ENCODE data around the gene CDHR5.
A peak's percentile ranks its signal among the peaks of the same experiment; 100 is the strongest.
"Not testable (repeated sequence)": the region's sequence is repeated elsewhere in the genome, so short reads cannot be mapped to it uniquely, and the experiment has no call there.

CDHR5 gene

DNA sequence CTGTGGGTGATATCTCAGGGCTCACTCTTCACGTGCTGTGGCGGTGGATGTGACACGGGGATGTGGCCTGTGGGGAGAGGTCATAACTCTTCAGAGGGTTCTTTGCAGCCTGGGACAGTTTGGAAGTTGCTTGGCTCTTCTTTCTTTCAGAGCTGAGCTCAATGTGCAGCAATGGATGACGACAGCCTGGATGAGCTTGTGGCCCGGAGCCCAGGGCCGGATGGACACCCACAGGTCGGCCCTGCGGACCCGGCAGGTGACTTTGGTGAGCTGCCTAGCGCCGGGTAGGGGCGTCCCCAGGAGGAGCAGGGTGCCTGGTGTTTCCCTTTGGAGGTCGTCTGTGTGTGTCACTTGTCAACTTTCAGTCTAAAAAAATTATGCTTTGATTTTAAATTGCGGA lies 43.4 kb downstream of the CDHR5 start:
- DNase-seq = no peak

DNA sequence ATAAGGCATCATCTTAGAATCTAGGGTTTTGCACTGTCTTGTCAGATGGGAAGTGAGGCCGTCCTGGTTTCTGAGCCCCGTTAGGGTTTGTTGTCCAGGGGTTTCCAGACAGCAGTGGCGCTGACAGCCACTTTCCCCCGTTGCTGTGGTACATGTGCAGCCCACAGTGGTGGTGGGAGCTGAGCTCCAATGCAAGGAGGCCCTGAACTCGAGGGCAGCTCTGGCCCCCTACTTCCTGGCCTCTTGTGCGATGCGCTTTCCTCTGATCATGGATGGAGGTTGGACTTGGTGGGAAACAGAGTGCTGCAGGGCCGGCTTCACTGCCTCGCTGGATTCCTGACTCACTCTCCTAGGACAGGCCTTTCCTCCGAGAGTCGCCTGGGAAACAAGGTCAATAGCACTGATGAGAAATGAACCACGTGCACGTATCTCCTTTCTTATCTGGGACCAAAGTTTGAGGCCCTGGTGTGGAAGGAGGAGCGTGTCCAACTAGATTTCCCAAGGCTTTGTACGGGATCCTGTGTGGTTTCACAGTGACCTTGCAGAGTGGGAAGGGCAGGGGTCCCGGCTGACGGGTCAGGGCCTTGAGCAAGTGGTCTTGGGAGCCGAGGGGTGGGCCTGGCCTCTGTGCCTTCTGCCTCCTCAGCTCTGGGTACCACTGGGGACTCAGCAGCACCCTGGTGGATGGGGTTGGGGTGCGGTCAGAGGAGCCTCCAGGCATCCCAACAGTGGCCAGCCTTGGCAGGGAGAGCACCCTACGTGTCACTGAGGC lies 44.7 kb downstream of the CDHR5 start:
- no peak for DNase-seq

DNA sequence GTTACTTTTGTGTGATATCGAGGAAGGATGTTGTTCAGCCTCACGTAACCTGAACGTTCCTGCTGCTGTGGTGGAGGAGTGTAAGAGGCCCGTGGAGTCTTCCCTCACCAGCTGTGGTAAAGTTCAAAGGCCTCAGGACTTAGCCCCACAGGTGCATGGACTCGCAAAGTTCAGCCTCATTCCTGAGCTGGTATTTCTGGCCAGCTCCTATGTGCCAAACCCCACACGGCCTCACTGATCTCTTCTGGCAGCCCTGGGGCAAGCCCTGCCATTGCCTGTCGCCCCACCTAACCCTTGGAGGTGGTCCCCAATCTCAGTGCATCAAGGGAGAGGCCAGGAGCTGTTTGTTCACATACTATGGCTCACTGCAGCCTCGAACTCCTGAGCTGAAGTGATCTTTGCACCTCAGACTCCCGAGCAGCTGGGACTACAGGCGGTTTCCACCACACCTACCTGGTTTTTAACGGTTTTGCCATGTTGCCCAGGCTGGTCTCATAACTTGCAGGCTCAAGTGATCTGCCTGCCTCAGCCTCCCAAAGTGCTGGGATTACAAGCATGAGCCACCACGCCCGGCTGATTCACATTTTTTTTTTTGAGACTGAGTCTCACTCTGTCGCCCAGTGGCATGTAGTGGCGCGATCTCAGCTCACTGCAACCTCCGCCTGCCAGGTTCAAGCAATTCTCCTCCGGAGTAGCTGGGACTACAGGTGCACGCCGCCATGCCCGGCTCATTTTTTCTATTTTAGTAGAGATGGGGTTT lies 46.3 kb downstream of the CDHR5 start:
- DNase-seq = no peak

DNA sequence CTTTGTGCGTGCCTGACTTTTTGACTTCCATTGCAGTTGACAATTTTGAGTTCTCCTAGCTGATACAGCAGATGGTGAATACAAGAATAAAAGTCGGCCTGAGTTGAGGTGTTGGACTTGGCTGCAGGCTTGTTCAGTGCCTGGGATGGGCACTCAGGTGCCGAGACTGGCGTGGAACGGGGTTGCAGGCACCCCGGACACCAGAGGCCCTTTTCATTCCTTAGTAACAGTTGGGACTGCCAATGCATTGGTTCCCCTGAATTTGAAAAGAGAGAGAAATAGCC lies 47.2 kb downstream of the CDHR5 start:
- no peak for DNase-seq

DNA sequence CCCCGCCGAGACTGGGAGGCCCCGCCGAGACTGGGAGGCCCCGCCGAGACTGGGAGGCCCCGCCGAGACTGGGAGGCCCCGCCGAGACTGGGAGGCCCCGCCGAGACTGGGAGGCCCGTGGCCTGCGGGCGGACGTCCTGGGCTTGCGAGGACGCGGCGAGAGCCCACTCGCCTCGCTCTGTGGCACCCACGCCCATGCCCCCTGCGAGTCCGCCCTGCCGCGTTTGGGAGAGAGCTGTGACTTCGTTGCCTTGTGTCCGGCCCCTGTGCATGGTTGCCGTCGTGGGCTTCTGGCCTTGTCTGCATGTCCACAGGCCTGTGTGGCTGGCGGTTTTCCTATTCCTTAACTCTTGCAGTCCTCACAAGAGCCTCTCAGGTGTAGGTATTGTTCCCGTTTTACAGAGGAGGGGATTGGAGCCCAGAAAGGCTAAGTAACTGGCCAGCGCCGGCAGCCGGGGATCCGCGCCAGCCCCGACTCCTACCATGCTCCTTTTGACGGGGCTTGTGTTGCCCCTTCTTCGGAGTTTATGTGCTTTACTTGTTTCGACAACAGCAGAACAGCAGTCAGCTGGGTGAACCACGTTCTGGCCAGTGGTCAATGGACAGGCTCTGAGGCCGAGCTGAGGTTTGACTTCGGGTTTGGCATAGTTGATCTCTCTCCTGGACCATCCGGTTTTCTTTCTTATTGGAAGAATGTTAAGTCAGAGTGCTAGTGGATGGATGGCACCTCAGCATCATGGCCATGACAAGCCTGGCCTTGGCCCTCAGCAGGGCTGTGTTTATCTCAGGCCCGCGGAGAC lies 47.7 kb downstream of the CDHR5 start:
- DNase-seq = no peak

DNA sequence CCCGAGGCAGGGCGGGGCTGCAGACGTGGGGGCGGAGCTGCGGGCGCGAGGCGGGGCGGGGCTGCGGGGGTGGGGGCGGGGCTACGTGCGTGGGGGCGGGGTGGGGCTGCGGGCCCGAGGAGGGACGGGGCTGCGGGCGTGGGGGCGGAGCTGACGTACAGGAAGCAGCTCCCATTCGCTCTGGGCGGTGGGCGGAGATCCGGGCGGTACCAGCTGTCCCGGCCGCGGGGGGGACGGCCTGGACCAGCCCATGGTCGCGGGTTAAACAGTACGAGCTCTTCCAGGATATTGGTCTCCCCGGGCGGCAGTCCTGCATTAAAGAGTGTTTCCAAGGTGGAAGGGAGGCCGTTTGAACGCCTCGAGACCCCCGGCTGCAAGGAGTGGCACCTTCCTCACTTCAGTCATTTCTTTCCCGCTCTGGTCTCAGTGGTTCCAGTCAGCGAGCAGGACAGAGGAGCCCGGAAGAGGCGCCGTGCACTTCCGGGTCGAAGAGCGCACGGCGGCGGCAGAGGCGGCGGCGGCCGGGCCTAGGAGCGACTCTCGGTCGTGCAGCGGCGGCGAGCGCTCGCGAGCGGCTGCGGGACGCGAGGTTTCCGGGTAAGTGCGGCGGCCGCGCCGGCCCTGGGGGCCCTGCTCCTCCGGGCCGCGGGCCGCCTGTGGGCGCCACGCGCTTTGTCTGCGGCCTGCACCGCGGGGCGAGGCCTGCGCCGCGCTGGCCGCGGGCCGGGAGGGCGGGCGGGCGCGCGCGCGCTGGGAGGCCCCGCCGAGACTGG lies 48.6 kb downstream of the CDHR5 start, which contains the start of gene PHRF1:
TSS of gene PHRF1 (plus strand) at position 475 of the 773 bp plus-strand sequence. CDS start 5,043 bp downstream, outside the sequence.
- DNase-seq = peak; percentile 93

DNA sequence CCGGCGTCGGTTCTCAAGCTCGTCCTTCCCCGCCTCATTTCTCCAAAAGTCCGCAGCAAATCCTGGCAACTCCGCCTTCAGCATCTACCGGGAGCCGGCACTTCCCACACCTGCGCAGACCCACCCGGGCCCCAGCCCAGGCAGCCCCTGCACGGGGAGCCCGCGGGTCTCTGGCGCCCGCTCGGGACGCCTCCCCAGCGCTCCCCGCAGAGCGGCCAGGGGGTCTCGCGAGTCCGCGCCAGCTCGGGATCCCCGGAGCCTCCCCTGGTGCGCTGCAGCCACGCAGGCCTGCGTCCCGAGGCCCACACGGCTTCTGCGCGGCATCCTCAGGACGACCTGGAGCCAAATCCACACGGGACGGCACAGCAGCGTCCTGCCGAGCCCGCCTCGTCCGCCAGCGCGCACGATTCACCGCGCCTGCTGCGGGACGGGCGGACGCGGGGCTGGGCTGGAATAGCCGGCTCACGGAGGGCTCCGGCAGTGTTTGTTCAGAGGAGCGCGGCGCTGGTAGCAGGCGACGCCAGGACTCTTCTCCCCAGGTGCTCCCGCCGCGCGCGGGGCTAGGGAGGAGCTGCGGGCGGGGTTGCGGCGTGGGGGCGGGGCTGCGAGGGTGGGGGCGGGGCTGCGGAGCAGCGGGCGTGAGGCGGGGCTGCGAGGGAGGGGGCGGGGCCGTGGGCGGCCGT lies 49.3 kb downstream of the CDHR5 start:
- DNase-seq = peak; percentile 90

DNA sequence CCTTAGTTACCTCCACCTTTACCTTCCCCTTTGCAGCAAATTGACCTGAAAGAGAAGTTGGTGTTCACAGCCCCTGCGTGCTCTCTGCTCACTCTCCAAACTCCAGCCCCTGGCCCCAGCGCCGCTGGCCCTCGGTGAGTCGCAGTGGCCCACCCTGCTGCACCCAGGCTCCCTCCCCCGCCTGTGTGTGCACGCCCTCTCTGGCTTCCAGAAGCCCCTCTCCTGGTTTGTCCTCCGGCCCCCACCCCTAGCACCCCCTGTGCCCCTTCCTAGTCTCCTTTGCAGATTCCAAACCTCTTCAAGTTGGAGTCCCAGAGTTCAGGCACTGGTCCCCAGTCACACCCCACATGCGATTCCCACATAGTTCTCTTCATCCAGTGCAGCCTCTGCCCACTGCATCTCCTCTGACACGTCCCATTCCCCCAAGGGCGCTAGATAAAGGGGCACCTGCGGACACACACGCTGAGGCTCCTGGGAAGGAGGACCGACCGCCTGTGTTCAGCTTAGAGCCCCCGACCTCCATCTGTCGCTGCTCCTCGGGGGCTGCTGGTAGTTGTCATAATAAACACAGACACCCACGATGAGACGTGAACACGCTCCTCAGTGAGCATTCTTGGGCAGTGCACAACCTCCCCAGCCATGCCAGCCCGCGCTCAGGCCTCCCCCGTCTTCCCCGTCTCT lies 50.0 kb downstream of the CDHR5 start:
- no peak for DNase-seq

DNA sequence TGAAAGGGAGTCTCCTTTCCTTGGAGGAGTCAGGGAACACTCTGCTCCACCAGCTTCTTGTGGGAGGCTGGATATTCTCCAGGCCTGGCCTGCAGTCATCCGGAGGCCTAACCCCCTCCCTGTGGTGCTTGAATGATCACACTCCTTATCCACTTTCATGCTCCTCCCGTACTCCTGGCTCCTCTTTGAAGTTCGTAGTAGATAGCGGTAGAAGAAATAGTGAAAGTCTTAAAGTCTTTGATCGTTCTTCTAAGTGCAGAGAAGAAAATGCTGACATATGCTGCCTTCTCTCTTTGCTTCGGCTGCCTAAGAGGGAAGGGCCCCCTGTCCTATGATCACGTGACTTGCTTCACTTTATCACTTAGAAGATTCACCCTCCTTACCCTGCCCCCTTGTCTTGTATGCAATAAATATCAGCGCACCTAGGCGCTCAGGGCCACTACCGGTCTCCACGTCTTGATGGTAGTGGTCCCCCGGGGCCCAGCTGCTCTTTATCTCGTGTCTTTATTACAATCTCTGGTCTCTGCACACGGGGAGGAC lies 50.7 kb downstream of the CDHR5 start:
- not testable (repeated sequence) for DNase-seq

DNA sequence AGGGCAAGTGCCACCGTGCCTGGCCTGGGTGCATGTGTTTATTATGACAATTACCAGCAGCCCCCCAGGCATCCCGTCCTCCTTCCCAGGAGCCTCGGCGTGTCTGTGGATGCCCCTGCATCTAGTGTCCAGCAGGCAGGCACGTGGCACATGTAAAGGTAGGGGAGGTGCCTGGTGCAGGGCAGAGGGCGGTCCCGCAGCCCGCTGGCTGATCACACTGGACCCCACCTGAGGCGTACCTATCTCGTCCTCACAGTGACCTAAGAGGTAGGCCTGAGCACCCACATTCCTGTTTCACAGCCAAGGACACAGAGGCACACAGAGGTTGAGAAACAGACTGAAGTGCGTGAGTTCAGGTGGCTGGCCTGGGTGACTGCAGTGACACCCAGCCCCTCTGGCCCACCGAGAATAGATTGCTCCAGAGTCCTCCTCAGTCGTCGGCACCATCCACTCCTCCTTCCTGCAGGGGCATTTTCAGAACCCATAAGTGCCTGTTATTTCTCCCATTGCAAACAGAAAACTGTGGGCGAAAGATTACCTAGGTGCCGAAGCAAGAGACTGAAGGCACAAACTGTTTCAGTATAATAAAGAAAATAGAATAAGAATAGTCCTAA lies 51.5 kb downstream of the CDHR5 start:
- DNase-seq = no peak

DNA sequence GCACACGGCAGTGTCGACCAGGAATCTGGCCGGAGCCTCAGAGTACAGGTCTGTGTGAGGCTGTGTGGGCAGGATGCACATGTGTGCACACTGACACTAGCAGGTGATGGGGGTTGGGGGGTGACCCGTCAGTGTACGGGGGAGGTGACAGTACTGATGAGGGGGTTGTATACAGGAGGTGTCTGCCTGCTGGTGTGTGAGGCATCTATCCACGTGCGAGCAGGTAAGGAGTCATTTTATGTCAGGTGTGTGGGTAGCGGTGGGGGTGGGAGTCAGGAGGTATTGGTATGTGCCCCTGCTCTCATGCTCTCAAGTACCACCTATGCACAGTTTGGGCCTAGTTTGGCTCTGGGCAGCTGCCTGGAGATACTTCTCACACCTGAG lies 53.0 kb downstream of the CDHR5 start:
- no peak for DNase-seq

DNA sequence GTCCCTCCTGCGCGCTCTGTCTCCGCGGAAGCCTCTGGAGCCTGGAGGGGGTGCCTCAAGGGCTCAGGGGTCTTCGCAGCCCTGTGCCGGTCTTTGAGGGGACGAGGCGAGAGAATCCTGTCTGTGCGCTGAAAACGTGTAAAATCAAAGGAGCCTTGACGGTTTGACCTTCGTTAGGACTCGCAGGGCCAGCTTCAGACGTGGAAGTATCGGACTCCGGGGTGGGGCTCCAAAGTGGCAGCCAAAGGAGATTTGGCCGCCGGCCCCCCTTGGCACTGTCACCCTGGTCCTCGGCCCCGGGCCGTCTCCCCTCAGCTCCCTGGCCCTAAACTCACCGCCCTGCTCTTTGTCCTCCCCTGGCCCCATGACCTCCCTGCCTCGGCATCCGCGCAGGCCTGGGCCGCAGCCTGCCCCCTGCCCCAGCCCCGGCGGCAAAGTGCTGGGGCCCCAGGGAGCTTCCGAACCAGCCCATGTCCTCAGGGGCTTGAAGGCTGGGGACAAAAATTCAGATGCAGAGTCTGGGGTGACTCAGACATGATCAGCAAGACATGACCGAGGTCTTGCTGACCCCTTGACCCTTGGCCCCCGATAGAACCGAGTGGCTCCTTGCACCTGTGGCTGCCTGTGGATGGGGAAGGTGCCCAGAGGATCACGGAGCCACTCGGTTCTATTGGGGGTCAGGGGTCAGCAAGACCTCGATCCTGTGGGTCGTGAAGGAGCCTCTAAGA lies 55.4 kb downstream of the CDHR5 start:
- DNase-seq = no peak

DNA sequence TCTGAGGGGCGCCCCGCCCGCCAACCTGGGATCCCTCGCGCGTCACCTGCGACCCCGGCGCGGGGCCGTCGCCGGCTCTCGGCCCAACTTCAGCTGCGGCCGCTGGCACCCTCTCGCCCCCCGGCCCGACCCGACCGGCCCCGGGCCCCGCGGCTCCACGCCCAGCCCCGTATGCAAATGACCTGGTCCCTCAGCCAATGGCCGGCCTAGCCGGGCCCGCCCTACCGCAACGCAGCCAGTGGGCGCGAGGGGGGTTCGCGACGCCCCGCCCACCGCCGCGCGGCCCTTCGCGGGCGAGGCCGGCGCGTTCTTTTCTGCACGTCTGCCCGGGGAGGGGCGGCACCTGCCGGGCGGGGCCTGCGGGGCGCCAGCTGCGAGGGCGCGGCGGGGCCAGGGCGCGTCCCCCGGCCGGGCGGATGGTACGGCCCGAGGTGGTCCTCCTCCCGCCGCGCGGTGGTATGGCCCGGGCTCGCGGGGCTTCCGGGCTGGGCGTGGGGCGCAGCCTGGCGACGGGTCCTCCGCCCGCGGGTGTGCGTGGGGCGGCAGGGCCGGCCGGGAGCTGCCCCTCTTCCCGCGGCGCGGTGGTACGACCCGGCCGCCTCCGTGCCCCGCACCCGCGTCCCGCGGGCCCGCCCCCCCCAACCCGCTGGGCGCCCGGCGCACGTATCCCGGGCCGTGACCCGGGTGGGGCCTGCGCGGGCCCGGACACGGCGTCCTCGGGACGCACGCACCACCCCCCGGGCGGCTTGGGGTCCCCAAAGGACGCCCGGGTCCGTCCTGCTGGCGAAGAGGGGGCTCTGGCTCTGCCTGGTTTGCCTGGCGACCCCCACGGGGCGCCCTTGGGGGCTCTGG lies 56.2 kb downstream of the CDHR5 start:
- peak; percentile 93 for DNase-seq

DNA sequence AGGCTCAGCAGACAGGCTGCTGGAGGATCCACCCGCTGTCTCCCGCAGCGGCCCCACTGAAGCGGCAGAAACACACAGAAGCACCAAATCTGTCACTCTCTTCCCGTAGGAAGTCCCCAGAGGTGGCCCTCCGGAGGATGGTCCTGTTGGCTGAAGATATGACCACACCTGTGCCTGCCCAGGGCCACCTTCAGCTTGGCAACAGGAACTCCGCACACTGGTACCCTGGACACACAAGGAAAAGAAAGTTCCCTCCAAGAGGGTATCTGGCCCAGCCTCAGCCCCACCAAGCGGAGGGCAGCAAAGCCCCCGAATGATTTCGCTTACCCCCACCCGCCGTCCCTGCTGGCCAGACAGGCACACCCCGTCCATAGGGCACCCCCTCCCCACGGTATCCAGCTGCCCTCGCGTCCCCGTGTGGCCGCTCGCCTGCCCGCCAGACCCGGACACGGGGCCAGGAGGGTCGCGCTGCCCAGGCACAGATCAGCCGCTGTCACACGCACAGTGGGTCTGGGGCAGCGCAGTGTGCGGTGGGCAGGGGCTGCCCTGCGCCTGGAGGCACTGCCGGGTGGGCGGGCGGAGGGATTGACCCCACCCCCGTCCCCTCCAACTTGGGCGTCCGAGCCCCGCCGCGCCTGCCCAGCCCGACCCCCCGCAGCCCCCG lies 57.0 kb downstream of the CDHR5 start:
- DNase-seq = no peak

DNA sequence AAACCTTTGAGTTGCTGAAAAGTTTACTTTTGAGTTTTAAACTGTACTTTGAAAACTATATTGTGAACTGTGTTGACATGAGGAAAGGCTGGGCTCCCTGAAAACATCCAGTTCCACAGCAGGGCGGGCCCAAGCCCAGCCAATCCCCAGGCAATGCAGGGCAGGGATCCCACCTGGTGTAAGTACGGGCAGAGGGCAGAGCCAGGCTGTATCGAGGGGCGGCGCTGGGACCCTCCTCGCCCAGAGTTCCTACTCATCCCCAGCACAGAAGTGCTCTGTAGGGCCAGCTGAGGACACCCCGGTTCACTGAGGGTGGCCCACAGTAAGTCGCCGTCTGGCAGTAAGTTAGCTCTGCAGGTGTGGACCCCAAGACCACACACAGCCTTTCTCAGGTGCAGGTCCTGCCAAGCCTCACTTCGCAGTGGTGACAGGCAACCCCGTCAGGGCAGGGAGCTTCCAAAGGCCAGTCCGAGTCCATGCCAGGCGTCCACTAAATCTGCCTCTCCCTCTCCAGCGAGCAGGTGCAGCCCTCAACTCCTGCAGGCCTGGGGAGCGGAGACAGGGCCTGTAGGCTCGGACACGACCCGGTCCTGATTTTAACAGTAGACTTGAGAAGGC lies 57.6 kb downstream of the CDHR5 start:
- DNase-seq = no peak
